Right lobe of liver (tissue), 4 donors: Measurements from ENCODE around the gene PPFIA4.

Experiments used
- CTCF ChIP-seq, 4 donors: fragments of 200-600 bp in 3 of 4; fragments of 450-650 bp in 1 of 4; IDR thresholded peaks; one replicate each; pipeline versions ENCODE4 v1.5.1 to v1.8.0; 2016 to 2022; ENCODE audit warnings: antibody characterized with exemption in 4 of 4, mild to moderate bottlenecking in 2 of 4
- POLR2A ChIP-seq: fragments of 450-650 bp; IDR thresholded peaks from one replicate; pipeline ENCODE4 v1.6.1; 2017; ENCODE audit warnings: antibody characterized with exemption, mild to moderate bottlenecking
- donor health status: DM: no; HTN: no; CAD: no.
- donor health status: DM: no; HTN: no; CAD: no.
- donor health status: DM: no; HTN: yes; CAD: no.

- TF ChIP-seq CTCF (IDR thresholded peaks at IDR 0.05) (peak in 3 of 4 donors; percentile 6 to 22 (median 14)), POLR2A (no peak)
Observed at GRCh38 chr1:203031467-203031866, 5.2 kb downstream of the PPFIA4 start.
